HepG2 (cell line): ENCODE measurements around the gene SPRYD3. TPM values are rescaled to one million over a fixed set of nuclear protein-coding genes. Genes with fewer than 3 reads are reported as not detected.

Experiments
- ASH2L ChIP-seq: fragments of 300-600, 200-600 bp; sonication (generic); IDR thresholded peaks from 2 replicates; pipeline ENCODE4 v1.7.0; 2017; ENCODE audit warnings: low read depth, mild to moderate bottlenecking, moderate library complexity, mixed read lengths, low read length; ENCODE audit not compliant: insufficient read length
- CBX5 ChIP-seq: sonication (generic); formaldehyde crosslinking; IDR thresholded peaks from 2 replicates; pipeline ENCODE4 v1.4.0; 2020; ENCODE audit warnings: missing genetic modification reagents, borderline replicate concordance
- IKZF4 ChIP-seq: sonication (generic); formaldehyde crosslinking; IDR thresholded peaks from 2 replicates; pipeline ENCODE4 v1.5.1; 2020; ENCODE audit warnings: borderline replicate concordance, mild to moderate bottlenecking, low read depth, missing genetic modification reagents; ENCODE audit errors: not compliant biosample characterization
- KMT2B ChIP-seq: IDR thresholded peaks from 2 replicates; pipeline ENCODE4 v1.6.1; 2016; ENCODE audit warnings: missing genetic modification reagents, missing compliant biosample characterization
- NAIF1 ChIP-seq: sonication (generic); formaldehyde crosslinking; IDR thresholded peaks from 2 replicates; pipeline ENCODE4 v1.5.0; 2020; ENCODE audit warnings: mild to moderate bottlenecking, missing genetic modification reagents, borderline replicate concordance
- NFATC3 ChIP-seq: sonication (generic); formaldehyde crosslinking; IDR thresholded peaks from 2 replicates; pipeline ENCODE4 v1.5.1; 2020; ENCODE audit warnings: mild to moderate bottlenecking, missing genetic modification reagents
- NFKB2 ChIP-seq: sonication (generic); formaldehyde crosslinking; IDR thresholded peaks from 2 replicates; pipeline ENCODE4 v1.4.0; 2020; ENCODE audit warnings: missing genetic modification reagents, borderline replicate concordance
- NR3C1 ChIP-seq: sonication (generic); formaldehyde crosslinking; IDR thresholded peaks from 2 replicates; pipeline ENCODE4 v1.4.0; 2020; ENCODE audit warnings: missing genetic modification reagents
- PBX3 ChIP-seq: sonication (generic); formaldehyde crosslinking; IDR thresholded peaks from 2 replicates; pipeline ENCODE4 v1.8.1; 2023; ENCODE audit warnings: missing genetic modification reagents, inconsistent platforms, borderline replicate concordance
- POLR2G ChIP-seq: fragments of 200-400 bp; formaldehyde crosslinking; IDR thresholded peaks from 2 replicates; pipeline ENCODE4 v1.6.1; 2018; ENCODE audit warnings: mild to moderate bottlenecking, low read depth, low read length, moderate library complexity
- RAD21 ChIP-seq: fragments of 450-650 bp; formaldehyde crosslinking; IDR thresholded peaks from 2 replicates; pipeline ENCODE4 v1.5.0; 2020; ENCODE audit warnings: mild to moderate bottlenecking
- TEF ChIP-seq: sonication (generic); formaldehyde crosslinking; IDR thresholded peaks from 2 replicates; pipeline ENCODE4 v1.5.0; 2020; ENCODE audit warnings: missing genetic modification reagents
- TFE3 ChIP-seq: IDR thresholded peaks from 2 replicates; pipeline ENCODE4 v1.6.1; 2016
- U2AF2 ChIP-seq: fragments of 200-400 bp; formaldehyde crosslinking; IDR thresholded peaks from 2 replicates; pipeline ENCODE4 v1.6.1; 2017; ENCODE audit warnings: low read depth, mild to moderate bottlenecking, low read length
- ZBTB37 ChIP-seq: sonication (generic); formaldehyde crosslinking; IDR thresholded peaks from 2 replicates; pipeline ENCODE4 v1.4.0; 2020; ENCODE audit warnings: mild to moderate bottlenecking, missing genetic modification reagents
- ZNF180 ChIP-seq: sonication (generic); formaldehyde crosslinking; IDR thresholded peaks from 2 replicates; pipeline ENCODE4 v1.4.0; 2020; ENCODE audit warnings: low read depth, missing genetic modification reagents, borderline replicate concordance
- ZNF460 ChIP-seq: sonication (generic); formaldehyde crosslinking; IDR thresholded peaks from 2 replicates; pipeline ENCODE4 v1.5.1; 2020; ENCODE audit warnings: missing genetic modification reagents, mild to moderate bottlenecking, borderline replicate concordance
- ZNF484 ChIP-seq: sonication (generic); formaldehyde crosslinking; IDR thresholded peaks from 2 replicates; pipeline ENCODE4 v1.5.1; 2020; ENCODE audit warnings: mild to moderate bottlenecking, low read depth, missing genetic modification reagents, borderline replicate concordance
- ZNF615 ChIP-seq: sonication (generic); formaldehyde crosslinking; IDR thresholded peaks from 2 replicates; pipeline ENCODE4 v1.5.0; 2020; ENCODE audit warnings: mild to moderate bottlenecking, missing genetic modification reagents, borderline replicate concordance
- ZNF770 ChIP-seq: sonication (generic); formaldehyde crosslinking; IDR thresholded peaks from 2 replicates; pipeline ENCODE4 v1.5.0; 2020; ENCODE audit warnings: mild to moderate bottlenecking, missing genetic modification reagents
- ZNF790 ChIP-seq: sonication (generic); formaldehyde crosslinking; IDR thresholded peaks from 2 replicates; pipeline ENCODE4 v1.8.0; 2022; ENCODE audit warnings: missing genetic modification reagents, mild to moderate bottlenecking, borderline replicate concordance
- polyA plus RNA-seq, 8 experiments: library from polyadenylated mRNA; depleted of rRNA in 3 of 8; stranded (reverse) in 7 of 8; unstranded in 1 of 8; fragments of >200 nt; fragmentation: Illumina TruSeq in 4 of 8; extraction: Trizol in 4 of 8; gene quantifications; 2 replicates each; pipeline versions ENCODE4 v1.2.1 to v1.2.3, GENCODE V29; 2011 to 2016; ENCODE audit warnings: low read depth in 4 of 8, missing spikeins in 1 of 8, mixed read lengths in 1 of 8; ENCODE audit not compliant: insufficient read depth in 1 of 8
- total RNA-seq, 5 experiments: library from RNA; depleted of rRNA; stranded (reverse); fragments of >200 nt; fragmentation: Illumina TruSeq; extraction: Trizol; gene quantifications; 2 replicates each; pipeline ENCODE4 v1.2.3, GENCODE V29; 2016; ENCODE audit warnings: low read depth in 1 of 5

The SPRYD3 gene
- total and polyA plus RNA-seq, 2 of the 13 experiments (the other 11 are each of a cell fraction or from before 2014, with no cell fraction given), result 9.0 to 9.2 TPM

- no peak for TF ChIP-seq CBX5 (CRISPR knock-in tag)
- TF ChIP-seq U2AF2, result no peak
- no peak for TF ChIP-seq PBX3 (CRISPR knock-in tag)
- TF ChIP-seq ZBTB37 (CRISPR knock-in tag), result no peak
- no peak for TF ChIP-seq ZNF484 (CRISPR knock-in tag)
- peak; percentile 22 for TF ChIP-seq ASH2L
- no peak for TF ChIP-seq NFATC3 (CRISPR knock-in tag)
- TF ChIP-seq ZNF615 (CRISPR knock-in tag), result 0 out of 2 replicates have a peak, but pooled peaks have one; percentile 0
- TF ChIP-seq ZNF460 (CRISPR knock-in tag), result no peak; the same call in 1 of the 2 replicates
- TF ChIP-seq ZNF180 (CRISPR knock-in tag), result no peak
- no peak; the same call in 1 of the 2 replicates for TF ChIP-seq NFKB2 (CRISPR knock-in tag)
- TF ChIP-seq POLR2G, result peak; percentile 66; the same call in 1 of the 2 replicates
- no peak for TF ChIP-seq IKZF4 (CRISPR knock-in tag)
- no peak for TF ChIP-seq TEF (CRISPR knock-in tag)
- TF ChIP-seq NAIF1 (CRISPR knock-in tag), result no peak
- TF ChIP-seq RAD21 (CRISPR knock-in tag), result no peak
- TF ChIP-seq TFE3 (CRISPR knock-in tag), result peak; percentile 73; the same call in 1 of the 2 replicates
- TF ChIP-seq ZNF770 (CRISPR knock-in tag), result 0 out of 2 replicates have a peak, but pooled peaks have one; percentile 46
- no peak for TF ChIP-seq ZNF790 (CRISPR knock-in tag)
- no peak for TF ChIP-seq KMT2B (CRISPR knock-in tag)
- TF ChIP-seq NR3C1 (CRISPR knock-in tag), result no peak
Measured at GRCh38 chr12:53051058-53051880, 27.9 kb downstream of the SPRYD3 start (continued).
